NB4 (cell line): ENCODE results near the gene IDS.
"Not testable (repeated sequence)": the region's sequence is repeated elsewhere in the genome, so short reads cannot be mapped to it uniquely, and the experiment has no call there.

Experiments
- CTCF ChIP-seq: IDR thresholded peaks from one replicate; pipeline ENCODE4 v1.5.1; 2012; ENCODE audit warnings: low read depth, low read length
- POLR2A ChIP-seq: IDR thresholded peaks from 2 replicates; pipeline ENCODE4 v1.6.1; 2011; ENCODE audit warnings: mild to moderate bottlenecking; ENCODE audit not compliant: insufficient read length; ENCODE audit errors: extremely low read depth

GRCh38 chrX:149525389-149525788 lies 20.3 kb upstream of the IDS start:
- TF ChIP-seq CTCF, POLR2A: not testable (repeated sequence)
